T-helper 1 cell treated with Interleukin-12 subunit alpha and Interleukin-12 subunit beta and Interleukin-4 antibody, amounts not matched to agents 30 μg/mL and 1 μg/mL, for 36 hours (primary cell): Measurements from ENCODE around the gene NCF4.

ENCODE experiments used
- H3K27ac Mint-ChIP-seq: one replicate; pipeline ENCODE4 v1.8.0; 2021; ENCODE audit warnings: mild to moderate bottlenecking, mixed read lengths
- H3K27me3 Mint-ChIP-seq: one replicate; pipeline ENCODE4 v1.8.0; 2021; ENCODE audit warnings: low read depth, mixed read lengths
- H3K36me3 Mint-ChIP-seq: one replicate; pipeline ENCODE4 v1.8.0; 2021; ENCODE audit warnings: low read depth, mixed read lengths
- H3K4me1 Mint-ChIP-seq: one replicate; pipeline ENCODE4 v1.8.0; 2021; ENCODE audit warnings: low read depth, mixed read lengths
- H3K4me3 Mint-ChIP-seq: one replicate; pipeline ENCODE4 v1.8.0; 2021; ENCODE audit warnings: mild to moderate bottlenecking, moderate library complexity, mixed read lengths
- H3K9me3 Mint-ChIP-seq: one replicate; pipeline ENCODE4 v1.8.0; 2021; ENCODE audit warnings: mixed read lengths

NCF4 gene

GRCh38 chr22:36885474-36885873 lies 24.7 kb downstream of the NCF4 start:
- H3K27ac Mint-ChIP-seq = no peak overlapping the region
- H3K4me3 Mint-ChIP-seq = no peak overlapping the region
- peaks cover 37% of the 10 kb centered on the region for H3K9me3 Mint-ChIP-seq
- peaks cover 4% of the 10 kb centered on the region for H3K27me3 Mint-ChIP-seq
- peaks cover 16% of the 10 kb centered on the region for H3K4me1 Mint-ChIP-seq
- peaks cover 22% of the 10 kb centered on the region for H3K36me3 Mint-ChIP-seq

GRCh38 chr22:36886016-36886415 lies 25.2 kb downstream of the NCF4 start:
- Mint-ChIP-seq H3K9me3 (peaks cover 33% of the 10 kb centered on the region), H3K4me3 (no peak overlapping the region), H3K27me3 (peaks cover 4% of the 10 kb centered on the region), H3K36me3 (peaks cover 17% of the 10 kb centered on the region), H3K27ac (no peak overlapping the region), H3K4me1 (peaks cover 16% of the 10 kb centered on the region)

- H3K4me1 Mint-ChIP-seq = peaks cover 17% of the 10 kb centered on the region
- H3K4me3 Mint-ChIP-seq = peak overlapping the region; percentile 21
- H3K36me3 Mint-ChIP-seq = peaks cover 10% of the 10 kb centered on the region
- H3K9me3 Mint-ChIP-seq = peaks cover 22% of the 10 kb centered on the region
- peak overlapping the region; percentile 85 for H3K27ac Mint-ChIP-seq
- H3K27me3 Mint-ChIP-seq = peaks cover 6% of the 10 kb centered on the region
Observed at GRCh38 chr22:36887162-36887561, 26.4 kb downstream of the NCF4 start.

- Mint-ChIP-seq H3K36me3 (peaks cover 9% of the 10 kb centered on the region), H3K4me3 (no peak overlapping the region), H3K27ac (peak overlapping the region; percentile 21), H3K27me3 (peaks cover 6% of the 10 kb centered on the region), H3K4me1 (peaks cover 37% of the 10 kb centered on the region), H3K9me3 (peaks cover 17% of the 10 kb centered on the region)
Observed at GRCh38 chr22:36891646-36892045, 30.8 kb downstream of the NCF4 start.

GRCh38 chr22:36892292-36892691 lies 31.5 kb downstream of the NCF4 start:
- Mint-ChIP-seq H3K4me1 (peaks cover 38% of the 10 kb centered on the region), H3K27me3 (peaks cover 6% of the 10 kb centered on the region), H3K9me3 (peaks cover 20% of the 10 kb centered on the region), H3K4me3 (no peak overlapping the region), H3K36me3 (peaks cover 9% of the 10 kb centered on the region), H3K27ac (no peak overlapping the region)

- Mint-ChIP-seq H3K4me3 (no peak overlapping the region), H3K9me3 (peaks cover 15% of the 10 kb centered on the region)
Observed at GRCh38 chr22:36893262-36893661, 32.5 kb downstream of the NCF4 start.

GRCh38 chr22:36894266-36894665 lies 33.5 kb downstream of the NCF4 start:
- Mint-ChIP-seq H3K4me3 (no peak overlapping the region), H3K36me3 (peaks cover 7% of the 10 kb centered on the region), H3K27me3 (peaks cover 3% of the 10 kb centered on the region), H3K9me3 (peaks cover 18% of the 10 kb centered on the region), H3K4me1 (peaks cover 34% of the 10 kb centered on the region), H3K27ac (peak overlapping the region; percentile 58)

More at GRCh38 chr22:36893262-36893661, 32.5 kb downstream of the NCF4 start:
- H3K27me3 Mint-ChIP-seq = peaks cover 3% of the 10 kb centered on the region
- peaks cover 32% of the 10 kb centered on the region for H3K4me1 Mint-ChIP-seq
- H3K36me3 Mint-ChIP-seq = peaks cover 7% of the 10 kb centered on the region
- no peak overlapping the region for H3K27ac Mint-ChIP-seq

- H3K9me3 Mint-ChIP-seq = peaks cover 18% of the 10 kb centered on the region
- H3K4me1 Mint-ChIP-seq = peaks cover 41% of the 10 kb centered on the region
- no peak overlapping the region for H3K4me3 Mint-ChIP-seq
- H3K36me3 Mint-ChIP-seq = peaks cover 9% of the 10 kb centered on the region
- H3K27me3 Mint-ChIP-seq = no peaks in the 10 kb centered on the region
- no peak overlapping the region for H3K27ac Mint-ChIP-seq
Observed at GRCh38 chr22:36897611-36898010, 36.8 kb downstream of the NCF4 start.

- Mint-ChIP-seq H3K4me1 (peaks cover 33% of the 10 kb centered on the region), H3K27ac (no peak overlapping the region), H3K27me3 (peaks cover 2% of the 10 kb centered on the region), H3K4me3 (no peak overlapping the region), H3K9me3 (peaks cover 18% of the 10 kb centered on the region), H3K36me3 (peaks cover 9% of the 10 kb centered on the region)
Observed at GRCh38 chr22:36898690-36899089, 37.9 kb downstream of the NCF4 start.

- peaks cover 10% of the 10 kb centered on the region for H3K36me3 Mint-ChIP-seq
- peaks cover 18% of the 10 kb centered on the region for H3K9me3 Mint-ChIP-seq
- H3K27me3 Mint-ChIP-seq = peaks cover 5% of the 10 kb centered on the region
- peak overlapping the region; percentile 91 for H3K27ac Mint-ChIP-seq
- no peak overlapping the region for H3K4me3 Mint-ChIP-seq
- H3K4me1 Mint-ChIP-seq = peaks cover 30% of the 10 kb centered on the region
Observed at GRCh38 chr22:36899498-36899897, 38.7 kb downstream of the NCF4 start.

- Mint-ChIP-seq H3K36me3 (peaks cover 9% of the 10 kb centered on the region), H3K4me1 (peaks cover 32% of the 10 kb centered on the region), H3K4me3 (no peak overlapping the region), H3K27me3 (peaks cover 8% of the 10 kb centered on the region), H3K9me3 (peaks cover 16% of the 10 kb centered on the region), H3K27ac (peak overlapping the region; percentile 91)
Observed at GRCh38 chr22:36900225-36900624, 39.4 kb downstream of the NCF4 start.

- Mint-ChIP-seq H3K36me3 (peaks cover 9% of the 10 kb centered on the region), H3K27ac (peak overlapping the region; percentile 91), H3K4me1 (peaks cover 32% of the 10 kb centered on the region), H3K27me3 (peaks cover 8% of the 10 kb centered on the region), H3K9me3 (peaks cover 12% of the 10 kb centered on the region), H3K4me3 (peak overlapping the region; percentile 72)
Observed at GRCh38 chr22:36900880-36901279, 40.1 kb downstream of the NCF4 start.

- Mint-ChIP-seq H3K4me1 (peaks cover 32% of the 10 kb centered on the region), H3K4me3 (peak overlapping the region; percentile 72), H3K9me3 (peaks cover 12% of the 10 kb centered on the region), H3K27ac (peak overlapping the region; percentile 91), H3K36me3 (peaks cover 8% of the 10 kb centered on the region), H3K27me3 (peaks cover 8% of the 10 kb centered on the region)
Observed at GRCh38 chr22:36901411-36902142, 40.8 kb downstream of the NCF4 start.

- Mint-ChIP-seq H3K36me3 (peaks cover 7% of the 10 kb centered on the region), H3K4me1 (peaks cover 28% of the 10 kb centered on the region), H3K27me3 (peaks cover 8% of the 10 kb centered on the region), H3K27ac (peak overlapping the region; percentile 91), H3K4me3 (no peak overlapping the region), H3K9me3 (peaks cover 7% of the 10 kb centered on the region)
Observed at GRCh38 chr22:36902143-36902926, 41.5 kb downstream of the NCF4 start.
